GM19099 (cell line): ENCODE results near the gene DMRTC2.

Source experiments
- POLR2A ChIP-seq: IDR thresholded peaks from 3 replicates; pipeline ENCODE4 v1.6.1; 2011; ENCODE audit warnings: low read depth; ENCODE audit not compliant: insufficient read length; ENCODE audit errors: extremely low read depth

Gene DMRTC2

GRCh38 chr19:41859618-41860418 lies 15.0 kb downstream of the DMRTC2 start, which contains the start of gene RPS19:
Gene RPS19 (plus strand): TSS chr19:41860255. CDS start chr19:41860775, 520 bp downstream.
- TF ChIP-seq POLR2A: peak; percentile 98

- TF ChIP-seq POLR2A: no peak
These were observed 15.7 kb downstream of the DMRTC2 start for GRCh38 chr19:41860419-41861115.

DNA sequence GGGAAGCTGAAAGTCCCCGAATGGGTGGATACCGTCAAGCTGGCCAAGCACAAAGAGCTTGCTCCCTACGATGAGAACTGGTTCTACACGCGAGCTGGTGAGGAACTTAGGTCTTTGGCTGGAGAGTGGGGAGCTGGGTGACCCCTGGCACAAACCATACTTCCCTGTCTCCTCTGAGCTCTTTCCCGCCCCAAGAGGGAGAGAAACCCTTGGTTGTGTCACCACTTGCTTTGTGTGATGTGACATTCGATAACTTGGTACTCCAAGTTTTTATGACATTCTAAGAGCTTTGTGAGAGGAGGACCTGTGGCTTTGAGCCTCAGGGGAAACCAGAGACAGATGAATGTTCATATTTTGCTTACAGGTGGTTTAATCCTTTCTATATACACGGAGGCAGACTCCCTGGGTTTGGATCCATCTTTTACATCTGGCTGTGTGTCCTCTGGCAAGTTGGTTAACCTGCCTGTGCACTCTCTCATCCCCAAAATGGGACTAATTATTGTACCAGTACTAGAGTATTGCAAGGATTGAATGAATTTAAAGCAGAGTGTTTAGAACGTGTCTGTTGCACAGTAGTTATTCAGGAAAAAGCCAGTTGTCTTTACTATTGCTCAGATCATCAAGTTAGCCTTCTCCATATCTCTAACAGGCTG lies 16.4 kb downstream of the DMRTC2 start:
- no peak for TF ChIP-seq POLR2A

- TF ChIP-seq POLR2A: no peak
These were observed 17.0 kb downstream of the DMRTC2 start for GRCh38 chr19:41861846-41862245.

DNA sequence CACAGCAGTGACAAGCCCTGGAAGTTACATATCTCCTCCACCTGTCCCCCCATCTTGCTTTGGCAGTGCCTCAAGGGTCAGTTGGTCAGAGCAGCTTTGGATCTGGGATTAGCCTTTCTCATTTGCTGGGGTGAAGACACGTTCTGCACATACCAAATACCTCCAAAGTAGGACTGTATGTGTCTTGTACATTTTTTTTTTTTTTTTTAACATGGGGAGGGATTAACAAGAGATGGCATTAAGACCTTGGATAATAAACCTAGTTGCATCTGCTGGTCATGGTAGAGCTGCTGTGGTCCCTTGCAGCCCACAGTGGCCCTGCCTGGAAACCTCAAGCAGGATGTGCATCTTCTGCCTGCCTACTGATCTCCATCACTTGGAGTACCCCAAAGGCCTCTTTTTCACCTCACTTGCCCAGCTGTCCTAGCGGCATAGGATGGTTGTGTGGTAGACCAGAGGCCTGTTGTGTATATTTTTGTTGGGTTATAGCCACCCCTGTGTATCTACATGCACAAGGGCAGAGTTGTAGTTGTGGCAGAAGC lies 17.7 kb downstream of the DMRTC2 start:
- peak; percentile 3 for TF ChIP-seq POLR2A

- no peak for TF ChIP-seq POLR2A
These were observed 18.5 kb downstream of the DMRTC2 start for GRCh38 chr19:41863209-41863931.

GRCh38 chr19:41864374-41864773 lies 19.5 kb downstream of the DMRTC2 start:
- TF ChIP-seq POLR2A: no peak

DNA sequence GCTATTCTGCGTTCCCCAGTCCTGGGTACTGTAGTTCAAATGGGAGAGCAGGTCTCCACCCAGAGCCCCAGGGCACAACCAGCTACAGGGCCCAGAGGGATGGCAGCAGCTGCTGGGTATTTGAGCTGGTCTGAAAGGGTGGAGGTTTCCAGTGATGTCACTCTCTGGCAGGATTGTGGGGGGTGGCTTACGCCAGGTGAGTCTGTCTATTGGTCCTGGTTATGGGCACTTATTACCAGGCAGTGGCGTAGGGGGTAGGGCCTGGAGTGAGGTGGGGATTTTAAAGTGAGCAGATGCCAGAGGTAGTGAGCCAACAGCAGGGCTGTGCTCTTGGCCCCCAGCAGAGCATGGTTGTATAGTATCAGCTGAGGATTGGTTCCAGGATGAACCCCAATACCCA lies 21.4 kb downstream of the DMRTC2 start:
- no peak for TF ChIP-seq POLR2A

- TF ChIP-seq POLR2A: peak; percentile 27
These were observed 23.5 kb downstream of the DMRTC2 start for GRCh38 chr19:41868120-41868988.

GRCh38 chr19:41868989-41869300 lies 24.1 kb downstream of the DMRTC2 start:
- TF ChIP-seq POLR2A: no peak

DNA sequence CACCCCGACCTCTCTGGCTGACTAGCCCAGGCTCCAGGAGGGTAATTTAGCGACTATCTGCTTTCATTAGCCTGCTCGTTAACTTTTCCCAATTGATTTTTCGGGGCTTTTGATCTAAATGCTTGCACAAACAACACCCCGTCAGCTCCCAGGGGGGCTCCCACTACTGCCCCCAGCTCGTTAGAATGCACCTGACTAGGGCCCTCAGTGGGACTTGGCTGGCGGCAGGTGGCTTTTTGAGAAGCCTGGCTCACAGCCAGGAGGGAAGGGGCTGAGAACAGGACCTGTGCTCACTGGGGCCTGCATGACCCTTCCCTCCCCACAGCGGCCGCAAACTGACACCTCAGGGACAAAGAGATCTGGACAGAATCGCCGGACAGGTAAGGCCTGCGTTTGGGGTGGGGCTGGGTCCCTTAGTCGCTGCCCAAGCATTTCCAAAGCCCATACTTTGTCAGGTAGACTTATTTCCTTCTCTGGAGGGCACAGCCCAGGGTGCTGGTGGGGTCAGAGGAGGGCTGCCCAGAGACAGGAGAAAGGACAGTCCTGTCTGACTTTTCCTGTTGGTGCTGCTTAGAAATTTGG lies 24.6 kb downstream of the DMRTC2 start:
- no peak for TF ChIP-seq POLR2A

DNA sequence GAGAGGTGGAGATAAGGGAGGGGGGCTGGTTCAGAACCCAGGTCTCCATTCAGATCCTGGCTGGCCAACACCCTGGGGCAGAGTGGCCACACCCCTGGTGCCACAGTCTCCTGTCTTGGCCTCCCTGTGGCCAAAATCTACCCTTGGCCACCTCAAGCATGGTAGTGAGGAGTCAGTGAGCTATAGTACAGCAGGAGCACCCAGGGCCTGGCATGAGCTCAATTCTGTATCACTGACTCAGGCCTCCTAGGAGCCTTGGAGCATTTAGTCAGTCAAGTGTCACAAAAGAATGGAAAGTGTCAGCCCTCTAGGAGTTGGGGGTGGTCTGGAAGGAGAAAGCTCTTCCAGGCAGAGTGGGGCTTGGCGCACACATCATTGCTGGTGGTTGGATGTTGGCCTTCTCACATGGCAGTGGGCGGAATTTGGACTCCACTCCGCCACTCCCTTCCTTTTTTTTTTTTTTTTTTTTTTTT lies 25.6 kb downstream of the DMRTC2 start:
- no peak for TF ChIP-seq POLR2A

DNA sequence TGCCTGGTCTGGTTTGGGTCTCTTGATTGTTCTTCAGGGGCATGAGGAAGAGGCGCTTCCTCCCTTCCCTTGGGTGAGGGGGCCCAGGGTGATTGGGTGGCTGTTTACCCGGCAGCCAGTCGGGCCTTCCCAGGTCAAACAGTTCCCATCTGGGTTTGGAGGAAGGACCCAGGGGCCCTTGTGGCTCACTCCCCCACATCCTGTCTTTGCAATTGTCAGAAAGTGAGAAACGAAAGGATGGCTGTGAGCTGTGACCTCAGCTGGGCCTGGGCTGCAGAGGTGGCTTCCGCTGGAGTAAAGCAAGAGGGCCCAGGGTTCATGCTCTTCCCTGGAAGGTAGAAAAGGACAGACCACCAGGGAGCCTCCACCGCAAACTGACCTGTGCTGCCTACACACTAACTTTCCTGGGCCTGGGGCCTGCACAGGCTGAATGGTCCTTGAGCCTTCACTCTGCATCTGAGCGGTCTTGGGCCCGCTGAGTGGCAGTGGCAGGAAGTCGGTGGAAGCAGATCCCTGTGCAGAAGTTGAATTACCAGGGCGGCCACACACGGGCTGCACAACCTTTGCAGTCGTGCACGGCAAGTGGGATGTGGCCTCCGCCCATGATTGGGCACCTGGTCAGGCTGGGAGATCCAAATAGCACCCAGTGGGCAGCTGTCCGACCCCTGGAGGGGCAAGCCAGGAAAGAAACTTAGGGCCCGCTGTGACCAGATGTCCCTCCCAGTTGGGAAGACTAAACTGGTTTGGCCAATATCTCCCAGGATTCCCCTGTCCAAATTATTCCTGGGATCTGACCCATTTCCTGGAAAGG lies 26.9 kb downstream of the DMRTC2 start:
- TF ChIP-seq POLR2A: peak; percentile 45
